KOPT-K1 (cell line): ENCODE results near the gene PRICKLE3.
A peak's percentile ranks its signal among the peaks of the same experiment; 100 is the strongest.
"Not testable (repeated sequence)": the region's sequence is repeated elsewhere in the genome, so short reads cannot be mapped to it uniquely, and the experiment has no call there.

Experiments used
- H3K27ac ChIP-seq: fragments of 200-600 bp; sonication (generic); 2 replicates; pipeline ENCODE4 v1.5.1; 2016; ENCODE audit warnings: antibody characterized with exemption, mild to moderate bottlenecking, low read depth, low read length; ENCODE audit not compliant: poor library complexity, severe bottlenecking
- H3K36me3 ChIP-seq: fragments of 200-600 bp; sonication (generic); 2 replicates; pipeline ENCODE4 v1.5.1; 2017; ENCODE audit warnings: antibody characterized with exemption, mild to moderate bottlenecking, low read length, moderate library complexity; ENCODE audit not compliant: insufficient read depth
- H3K9me3 ChIP-seq: fragments of 200-600 bp; sonication (generic); 2 replicates; pipeline ENCODE4 v1.5.1; 2017; ENCODE audit warnings: antibody characterized with exemption, low read length, mild to moderate bottlenecking; ENCODE audit not compliant: insufficient read depth, poor library complexity, severe bottlenecking

PRICKLE3 gene

GRCh38 chrX:49177338-49177833 is 8.8 kb downstream of the PRICKLE3 start:
- Histone ChIP-seq H3K27ac (no peak overlapping the region), H3K36me3 (peaks cover 59% of the 10 kb centered on the region), H3K9me3 (no peaks in the 10 kb centered on the region)

- Histone ChIP-seq H3K36me3 (peaks cover 59% of the 10 kb centered on the region), H3K9me3 (no peaks in the 10 kb centered on the region), H3K27ac (no peak overlapping the region)
Observed at GRCh38 chrX:49176421-49177326, 9.5 kb downstream of the PRICKLE3 start.

- peaks cover 59% of the 10 kb centered on the region for H3K36me3 ChIP-seq
- no peaks in the 10 kb centered on the region for H3K9me3 ChIP-seq
- H3K27ac ChIP-seq = no peak overlapping the region
Observed at GRCh38 chrX:49175435-49176274, 10.5 kb downstream of the PRICKLE3 start.

GRCh38 chrX:49174723-49175122 is 11.4 kb downstream of the PRICKLE3 start:
- Histone ChIP-seq H3K9me3 (no peaks in the 10 kb centered on the region), H3K27ac (no peak overlapping the region), H3K36me3 (peaks cover 59% of the 10 kb centered on the region)

GRCh38 chrX:49173544-49173943 is 12.6 kb downstream of the PRICKLE3 start:
- peaks cover 54% of the 10 kb centered on the region for H3K36me3 ChIP-seq
- not testable (repeated sequence) for H3K27ac ChIP-seq, H3K9me3 ChIP-seq

- Histone ChIP-seq H3K9me3 (no peaks in the 10 kb centered on the region), H3K27ac (peak overlapping the region; percentile 85), H3K36me3 (peaks cover 42% of the 10 kb centered on the region)
Observed at GRCh38 chrX:49172280-49172780, 13.8 kb downstream of the PRICKLE3 start.

GRCh38 chrX:49171752-49172279 is 14.4 kb downstream of the PRICKLE3 start, which contains the start of gene PLP2:
PLP2 (plus strand) TSS chrX:49171898; CDS start chrX:49172001, 103 bp downstream.
- Histone ChIP-seq H3K27ac (peak within 1 kb of the TSS; percentile 85), H3K36me3 (peaks cover 38% of the 10 kb centered on the region), H3K9me3 (no peaks in the 10 kb centered on the region)

- no peaks in the 10 kb centered on the region for H3K36me3 ChIP-seq
- no peaks in the 10 kb centered on the region for H3K9me3 ChIP-seq
- peak overlapping the region; percentile 78 for H3K27ac ChIP-seq
Observed at GRCh38 chrX:49167740-49168108, 18.4 kb downstream of the PRICKLE3 start.

- Histone ChIP-seq H3K36me3 (no peaks in the 10 kb centered on the region), H3K27ac (peak overlapping the region; percentile 78), H3K9me3 (no peaks in the 10 kb centered on the region)
Observed at GRCh38 chrX:49166914-49167739, 19.0 kb downstream of the PRICKLE3 start.

- Histone ChIP-seq H3K36me3 (no peaks in the 10 kb centered on the region), H3K27ac (peak overlapping the region; percentile 78), H3K9me3 (no peaks in the 10 kb centered on the region)
Observed at GRCh38 chrX:49165901-49166881, 20.0 kb downstream of the PRICKLE3 start.

- H3K36me3 ChIP-seq = no peaks in the 10 kb centered on the region
- H3K9me3 ChIP-seq = no peaks in the 10 kb centered on the region
- no peak overlapping the region for H3K27ac ChIP-seq
Observed at GRCh38 chrX:49164589-49165360, 21.4 kb downstream of the PRICKLE3 start.

- no peaks in the 10 kb centered on the region for H3K36me3 ChIP-seq
- H3K9me3 ChIP-seq = no peaks in the 10 kb centered on the region
- H3K27ac ChIP-seq = peak overlapping the region; percentile 68
Observed at GRCh38 chrX:49163555-49164419, 22.4 kb downstream of the PRICKLE3 start.
